ENCODE data around the gene CMIP.

Gene CMIP

DNA sequence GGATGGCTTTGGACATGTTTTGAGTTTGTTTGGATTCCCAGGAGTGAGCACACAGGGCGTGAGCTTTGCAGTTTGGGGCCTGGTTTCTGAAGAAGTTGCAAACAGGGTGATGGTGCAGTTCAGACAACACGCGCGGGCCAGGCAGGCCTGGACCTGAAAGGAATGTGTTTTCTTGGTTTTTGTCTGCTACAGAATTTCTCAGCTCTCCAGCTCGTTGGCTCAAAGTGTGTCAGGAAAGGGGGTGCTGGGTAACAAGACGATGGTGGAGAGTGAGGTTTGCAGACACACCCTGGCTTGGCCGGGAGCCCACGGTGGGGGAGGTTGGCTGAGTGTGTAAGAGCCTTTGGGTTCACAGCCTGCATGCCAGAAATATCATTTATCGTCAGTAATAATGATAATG, 82.3 kb downstream of the CMIP start:
- peak in 1 of 3 donors; percentile 48 for DNase-seq
- Histone ChIP-seq H3K9me3 (ENCODE audit: control extremely low read depth in 1 of 5, control insufficient read depth in 4 of 5, insufficient read depth in 2 of 5, low read depth in 1 of 5, low read length in 4 of 5) (no peaks in the 10 kb centered on the region), H3K27me3 (replicated peaks in 2 of 5; ENCODE audit: control insufficient read depth in 4 of 5, insufficient read depth in 5 of 5, low read length in 4 of 5) (no peaks in the 10 kb centered on the region), H3K27ac (ENCODE audit: insufficient read depth in 1 of 2, low read depth in 1 of 2, low read length in 2 of 2, poor library complexity in 1 of 2, severe bottlenecking in 2 of 2) (peak overlapping the region; percentile 55 to 62), H3K4me1 (ENCODE audit: control extremely low read depth in 1 of 4, control insufficient read depth in 4 of 4, insufficient read depth in 4 of 4, low read length in 3 of 4) (peaks cover 0 to 16% (median 10%) of the 10 kb centered on the region in 4 experiments), H3K4me3 (ENCODE audit: control insufficient read depth in 1 of 7, extremely low read depth in 1 of 7, insufficient read depth in 4 of 7, low read depth in 2 of 7, low read length in 6 of 7) (peak overlapping the region in 2 of 7 experiments; percentile 6 to 34), H3K36me3 (ENCODE audit: control insufficient read depth in 4 of 4, insufficient read depth in 4 of 4, low read length in 3 of 4) (peaks cover 0 to 14% (median 4%) of the 10 kb centered on the region in 4 experiments)
- ChIA-PET CTCF (interaction anchor here (0.6 to 3.0 kb wide), 9 partner anchors 11 to 108 kb away, joined by 3 to 10 read pairs (median 3); no protein-coding TSS in a partner anchor), POLR2A (interaction anchor here (1.2 kb wide), 1 partner anchor 93 kb away, joined by 3 read pairs; no protein-coding TSS in a partner anchor)
- WGBS (ENCODE audit: insufficient coverage), result 6% methylated on average over 9 of the region's 9 CpGs

DNA sequence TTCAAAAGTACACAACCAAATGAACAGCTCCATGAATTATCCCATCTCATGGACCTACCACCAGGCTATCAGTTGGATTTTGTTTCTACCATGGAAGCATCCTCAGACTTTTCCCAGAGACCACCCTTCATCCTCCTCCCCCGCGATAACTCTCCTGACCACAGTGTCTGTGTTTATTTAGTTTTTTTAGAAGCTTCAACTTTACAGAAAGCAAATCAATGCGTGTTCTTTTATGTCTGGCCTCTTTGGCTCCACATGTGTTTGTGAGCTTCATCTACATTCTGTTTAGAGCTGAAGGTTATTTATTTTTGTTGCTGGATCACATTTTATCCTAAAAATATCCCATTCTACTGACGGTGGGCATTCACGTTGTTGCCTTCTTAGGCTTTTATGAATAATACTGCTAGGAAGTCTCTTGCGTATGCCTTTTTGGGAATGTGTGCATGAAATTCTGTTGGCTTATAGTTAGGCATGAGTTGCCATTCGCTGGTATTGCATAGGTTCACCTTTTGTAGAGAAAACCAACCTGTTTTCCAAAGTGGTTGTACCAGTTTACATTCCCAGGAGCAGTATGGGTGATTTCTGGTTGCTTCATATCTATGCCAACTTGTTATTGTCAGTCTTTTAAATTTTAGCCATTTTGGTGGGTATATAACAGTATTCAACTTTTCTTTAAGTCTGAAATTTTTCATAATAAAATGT, 83.0 kb downstream of the CMIP start:
- DNase-seq, result no peak
- Histone ChIP-seq H3K27ac (ENCODE audit: insufficient read depth in 1 of 2, low read depth in 1 of 2, low read length in 2 of 2, poor library complexity in 1 of 2, severe bottlenecking in 2 of 2) (no peak overlapping the region), H3K9me3 (ENCODE audit: control extremely low read depth in 1 of 5, control insufficient read depth in 4 of 5, insufficient read depth in 2 of 5, low read depth in 1 of 5, low read length in 4 of 5) (no peaks in the 10 kb centered on the region), H3K4me1 (ENCODE audit: control extremely low read depth in 1 of 4, control insufficient read depth in 4 of 4, insufficient read depth in 4 of 4, low read length in 3 of 4) (peaks cover 0 to 16% (median 10%) of the 10 kb centered on the region in 4 experiments), H3K36me3 (ENCODE audit: control insufficient read depth in 4 of 4, insufficient read depth in 4 of 4, low read length in 3 of 4) (peaks cover 0 to 12% (median 4%) of the 10 kb centered on the region in 4 experiments), H3K27me3 (replicated peaks in 2 of 5; ENCODE audit: control insufficient read depth in 4 of 5, insufficient read depth in 5 of 5, low read length in 4 of 5) (no peaks in the 10 kb centered on the region), H3K4me3 (ENCODE audit: control insufficient read depth in 1 of 7, extremely low read depth in 1 of 7, insufficient read depth in 4 of 7, low read depth in 2 of 7, low read length in 6 of 7) (no peak overlapping the region)
- ChIA-PET POLR2A (interaction anchor here (1.2 kb wide), 1 partner anchor 16 kb away, joined by 3 read pairs; no protein-coding TSS in a partner anchor), CTCF (interaction anchor here (0.6 to 3.0 kb wide), 8 partner anchors 10 to 108 kb away, joined by 3 to 10 read pairs (median 4); no protein-coding TSS in a partner anchor)
- WGBS (ENCODE audit: insufficient coverage), result 100% methylated on average over 3 of the region's 7 CpGs

DNA sequence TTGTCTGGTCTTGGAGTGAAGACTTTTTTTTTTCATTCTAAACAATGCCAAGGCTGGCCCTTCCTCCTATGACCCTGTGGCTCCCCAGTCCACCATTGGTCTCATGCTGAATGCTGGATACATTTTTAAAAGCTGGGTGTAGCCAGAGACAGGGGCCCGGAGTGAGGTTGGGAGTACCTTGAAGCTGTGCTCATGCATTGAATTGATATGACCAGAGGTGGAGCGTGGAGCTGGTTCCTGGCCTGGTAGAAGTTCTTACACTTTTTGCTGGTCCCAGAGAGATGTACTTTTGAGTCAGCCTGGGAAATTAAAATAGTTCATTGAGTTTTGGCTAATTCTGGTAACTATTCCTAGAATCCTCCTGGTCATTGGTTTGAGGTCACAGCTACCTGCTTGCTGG, 83.6 kb downstream of the CMIP start:
- POLR2A ChIA-PET, result interaction anchor here (1.2 kb wide), 1 partner anchor 15 kb away, joined by 3 read pairs; no protein-coding TSS in a partner anchor
- 91% methylated on average over 2 of the region's 2 CpGs for WGBS (ENCODE audit: insufficient coverage)
- Histone ChIP-seq H3K27me3 (replicated peaks in 2 of 5; ENCODE audit: control insufficient read depth in 4 of 5, insufficient read depth in 5 of 5, low read length in 4 of 5) (no peaks in the 10 kb centered on the region), H3K36me3 (ENCODE audit: control insufficient read depth in 4 of 4, insufficient read depth in 4 of 4, low read length in 3 of 4) (peaks cover 0 to 12% (median 4%) of the 10 kb centered on the region in 4 experiments), H3K27ac (ENCODE audit: insufficient read depth in 1 of 2, low read depth in 1 of 2, low read length in 2 of 2, poor library complexity in 1 of 2, severe bottlenecking in 2 of 2) (no peak overlapping the region), H3K9me3 (ENCODE audit: control extremely low read depth in 1 of 5, control insufficient read depth in 4 of 5, insufficient read depth in 2 of 5, low read depth in 1 of 5, low read length in 4 of 5) (no peaks in the 10 kb centered on the region), H3K4me1 (ENCODE audit: control extremely low read depth in 1 of 4, control insufficient read depth in 4 of 4, insufficient read depth in 4 of 4, low read length in 3 of 4) (peaks cover 0 to 16% (median 10%) of the 10 kb centered on the region in 4 experiments), H3K4me3 (ENCODE audit: control insufficient read depth in 1 of 7, extremely low read depth in 1 of 7, insufficient read depth in 4 of 7, low read depth in 2 of 7, low read length in 6 of 7) (no peak overlapping the region)
- DNase-seq, result no peak
- CTCF ChIA-PET, result no interaction called here

DNA sequence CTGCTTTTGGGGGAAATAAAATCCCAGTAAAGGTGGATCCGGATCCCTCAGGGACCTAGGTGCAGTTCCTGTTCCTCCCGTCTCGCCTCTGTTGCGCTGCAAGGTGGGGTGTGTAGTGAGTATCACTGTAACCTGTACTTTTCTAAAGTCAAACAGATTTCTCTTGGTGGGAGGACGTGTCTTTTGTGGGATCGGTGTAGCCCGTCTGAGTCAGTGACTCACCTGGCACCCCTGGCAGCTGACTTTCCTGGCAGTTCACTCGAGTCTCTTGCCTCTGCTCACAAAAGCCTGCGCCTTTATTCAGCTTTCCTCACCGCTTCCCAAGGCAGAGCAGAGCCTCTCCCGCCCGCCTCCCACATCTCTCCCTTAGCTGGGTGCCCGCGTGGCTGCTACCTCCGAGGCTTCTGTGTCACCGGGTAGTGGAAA, 85.7 kb downstream of the CMIP start:
- no peak overlapping the region for H3K4me3 ChIP-seq (ENCODE audit: control insufficient read depth in 1 of 7, extremely low read depth in 1 of 7, insufficient read depth in 4 of 7, low read depth in 2 of 7, low read length in 6 of 7)
- H3K27me3 ChIP-seq (replicated peaks in 2 of 5; ENCODE audit: control insufficient read depth in 4 of 5, insufficient read depth in 5 of 5, low read length in 4 of 5), result no peaks in the 10 kb centered on the region
- ChIA-PET POLR2A (interaction anchor here (1.1 kb wide), 1 partner anchor 10 kb away, joined by 4 read pairs; no protein-coding TSS in a partner anchor), CTCF (no interaction called here)
- 96% methylated on average over 16 of the region's 16 CpGs for WGBS (ENCODE audit: insufficient coverage)
- peaks cover 0 to 16% (median 10%) of the 10 kb centered on the region in 4 experiments for H3K4me1 ChIP-seq (ENCODE audit: control extremely low read depth in 1 of 4, control insufficient read depth in 4 of 4, insufficient read depth in 4 of 4, low read length in 3 of 4)
- no peak overlapping the region for H3K27ac ChIP-seq (ENCODE audit: insufficient read depth in 1 of 2, low read depth in 1 of 2, low read length in 2 of 2, poor library complexity in 1 of 2, severe bottlenecking in 2 of 2)
- H3K36me3 ChIP-seq (ENCODE audit: control insufficient read depth in 4 of 4, insufficient read depth in 4 of 4, low read length in 3 of 4), result peaks cover 0 to 6% (median 3%) of the 10 kb centered on the region in 4 experiments
- no peak for DNase-seq
- no peaks in the 10 kb centered on the region for H3K9me3 ChIP-seq (ENCODE audit: control extremely low read depth in 1 of 5, control insufficient read depth in 4 of 5, insufficient read depth in 2 of 5, low read depth in 1 of 5, low read length in 4 of 5)

DNA sequence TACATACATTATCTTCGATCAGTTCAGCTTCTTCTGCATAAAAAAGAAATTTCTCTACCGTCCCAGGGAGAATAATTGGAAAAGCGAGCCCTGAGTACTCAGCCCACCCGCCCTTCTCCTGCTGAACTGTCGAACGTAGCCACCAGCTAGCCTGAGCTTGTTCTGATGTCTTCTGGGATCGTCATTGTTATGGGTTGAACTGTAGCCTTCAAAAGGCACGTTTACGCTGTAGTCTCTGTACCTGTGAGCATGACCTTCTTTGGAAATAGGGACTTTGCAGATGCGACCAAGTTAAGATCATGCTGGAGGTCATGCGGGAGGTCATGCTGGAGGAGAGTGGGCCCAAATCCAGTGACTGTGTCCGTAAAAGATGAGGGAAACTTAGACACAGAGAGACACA, 86.2 kb downstream of the CMIP start:
- 96% methylated on average over 12 of the region's 12 CpGs for WGBS (ENCODE audit: insufficient coverage)
- Histone ChIP-seq H3K27me3 (replicated peaks in 2 of 5; ENCODE audit: control insufficient read depth in 4 of 5, insufficient read depth in 5 of 5, low read length in 4 of 5) (no peaks in the 10 kb centered on the region), H3K36me3 (ENCODE audit: control insufficient read depth in 4 of 4, insufficient read depth in 4 of 4, low read length in 3 of 4) (peaks cover 0 to 6% (median 3%) of the 10 kb centered on the region in 4 experiments), H3K4me1 (ENCODE audit: control extremely low read depth in 1 of 4, control insufficient read depth in 4 of 4, insufficient read depth in 4 of 4, low read length in 3 of 4) (peaks cover 0 to 14% (median 10%) of the 10 kb centered on the region in 4 experiments), H3K27ac (ENCODE audit: insufficient read depth in 1 of 2, low read depth in 1 of 2, low read length in 2 of 2, poor library complexity in 1 of 2, severe bottlenecking in 2 of 2) (no peak overlapping the region), H3K9me3 (ENCODE audit: control extremely low read depth in 1 of 5, control insufficient read depth in 4 of 5, insufficient read depth in 2 of 5, low read depth in 1 of 5, low read length in 4 of 5) (no peaks in the 10 kb centered on the region), H3K4me3 (ENCODE audit: control insufficient read depth in 1 of 7, extremely low read depth in 1 of 7, insufficient read depth in 4 of 7, low read depth in 2 of 7, low read length in 6 of 7) (no peak overlapping the region)
- POLR2A ChIA-PET, result interaction anchor here (1.1 kb wide), 1 partner anchor 11 kb away, joined by 4 read pairs; no protein-coding TSS in a partner anchor
- CTCF ChIA-PET, result no interaction called here
- DNase-seq, result no peak

DNA sequence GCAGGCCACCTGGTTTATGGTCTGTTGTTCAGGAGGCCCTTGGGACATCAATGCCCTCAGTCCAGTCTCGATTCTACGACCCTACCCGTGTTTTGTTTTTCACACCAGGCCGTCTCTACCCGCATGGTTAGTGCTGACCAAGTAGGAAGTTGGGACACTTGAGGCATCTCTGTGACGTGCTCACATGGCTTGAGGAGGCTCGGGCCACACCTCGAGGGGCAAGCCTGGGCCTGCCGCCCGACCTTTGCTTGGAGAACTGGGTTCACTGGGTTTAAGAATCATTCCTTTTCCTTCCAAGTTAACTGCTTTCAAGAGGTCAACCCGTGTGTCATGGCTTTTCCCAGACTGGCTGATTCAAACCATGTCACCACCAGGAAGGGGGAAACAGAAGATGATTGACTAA, 86.8 kb downstream of the CMIP start:
- CTCF ChIA-PET, result no interaction called here
- Histone ChIP-seq H3K4me1 (ENCODE audit: control extremely low read depth in 1 of 4, control insufficient read depth in 4 of 4, insufficient read depth in 4 of 4, low read length in 3 of 4) (peaks cover 0 to 10% (median 8%) of the 10 kb centered on the region in 4 experiments), H3K27ac (ENCODE audit: insufficient read depth in 1 of 2, low read depth in 1 of 2, low read length in 2 of 2, poor library complexity in 1 of 2, severe bottlenecking in 2 of 2) (no peak overlapping the region)

More for the DNA sequence above, 86.8 kb downstream of the CMIP start:
- DNase-seq, result no peak
- no peak overlapping the region for H3K4me3 ChIP-seq (ENCODE audit: control insufficient read depth in 1 of 7, extremely low read depth in 1 of 7, insufficient read depth in 4 of 7, low read depth in 2 of 7, low read length in 6 of 7)
- H3K27me3 ChIP-seq (replicated peaks in 2 of 5; ENCODE audit: control insufficient read depth in 4 of 5, insufficient read depth in 5 of 5, low read length in 4 of 5), result no peaks in the 10 kb centered on the region
- 94% methylated on average over 9 of the region's 11 CpGs for WGBS (ENCODE audit: insufficient coverage)
- H3K9me3 ChIP-seq (ENCODE audit: control extremely low read depth in 1 of 5, control insufficient read depth in 4 of 5, insufficient read depth in 2 of 5, low read depth in 1 of 5, low read length in 4 of 5), result no peaks in the 10 kb centered on the region
- POLR2A ChIA-PET, result interaction anchor here (1.1 kb wide), 1 partner anchor 11 kb away, joined by 4 read pairs; no protein-coding TSS in a partner anchor
- H3K36me3 ChIP-seq (ENCODE audit: control insufficient read depth in 4 of 4, insufficient read depth in 4 of 4, low read length in 3 of 4), result peaks cover 0 to 6% (median 3%) of the 10 kb centered on the region in 4 experiments

All from common myeloid progenitor, CD34-positive (primary cell).